HG03039 (cell line): ENCODE results near the gene PDRG1.

ENCODE experiments used
- ATAC-seq: cut with Tn5 transposase; IDR thresholded peaks from one replicate; pipeline ENCODE4 v1.9.1; 2021; ENCODE audit warnings: mild to moderate bottlenecking, moderate library complexity; ENCODE audit not compliant: unreplicated experiment

PDRG1 gene

DNA sequence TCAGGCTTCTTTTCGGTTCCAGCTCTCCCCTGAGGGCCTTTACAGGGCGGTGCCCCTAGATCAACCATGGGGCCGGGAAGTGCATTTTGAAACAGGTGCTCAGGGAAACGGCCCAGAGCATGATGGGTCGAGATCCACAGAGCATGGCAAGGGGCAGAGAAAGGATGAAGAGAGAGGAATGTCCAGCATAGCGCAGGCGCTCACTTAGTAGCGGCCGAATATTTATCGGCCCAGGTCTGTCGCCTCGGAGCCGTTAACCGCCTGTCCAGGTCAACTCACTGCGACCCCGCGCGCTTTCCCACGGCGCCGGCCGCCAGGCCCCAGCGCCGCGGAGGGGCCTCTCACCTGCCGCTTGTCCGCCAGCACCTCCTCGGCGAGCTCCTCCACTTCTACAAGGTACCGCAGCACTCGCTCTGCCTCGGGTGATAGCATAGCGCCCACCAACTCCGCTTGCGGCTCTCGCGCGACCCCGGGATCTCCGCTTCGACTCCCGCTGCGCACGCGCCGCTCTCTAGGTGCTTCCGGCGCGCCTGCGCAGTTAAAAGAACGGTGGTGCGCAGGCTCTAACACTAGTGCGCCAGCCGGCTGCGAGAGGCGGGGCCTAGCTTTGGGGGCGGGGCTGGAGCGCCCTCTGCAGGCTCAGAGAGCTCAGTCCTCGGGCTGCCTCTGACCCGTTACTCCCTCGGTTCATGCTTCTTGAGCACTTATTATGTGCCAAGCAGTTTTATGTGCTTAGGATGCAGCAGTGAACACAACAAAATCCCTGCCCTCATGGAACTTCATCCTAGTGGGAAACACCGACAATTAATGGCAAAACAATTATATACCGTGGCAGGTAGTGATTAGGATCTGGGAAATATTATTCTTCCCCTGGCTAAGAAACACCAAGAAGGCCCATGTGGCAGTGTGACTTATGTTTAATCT, at the start of gene PDRG1:
PDRG1 (minus strand) TSS at position 517 of the 924 bp plus-strand sequence; CDS start at position 432, 85 bp downstream.
- ATAC-seq, result peak; percentile 90

DNA sequence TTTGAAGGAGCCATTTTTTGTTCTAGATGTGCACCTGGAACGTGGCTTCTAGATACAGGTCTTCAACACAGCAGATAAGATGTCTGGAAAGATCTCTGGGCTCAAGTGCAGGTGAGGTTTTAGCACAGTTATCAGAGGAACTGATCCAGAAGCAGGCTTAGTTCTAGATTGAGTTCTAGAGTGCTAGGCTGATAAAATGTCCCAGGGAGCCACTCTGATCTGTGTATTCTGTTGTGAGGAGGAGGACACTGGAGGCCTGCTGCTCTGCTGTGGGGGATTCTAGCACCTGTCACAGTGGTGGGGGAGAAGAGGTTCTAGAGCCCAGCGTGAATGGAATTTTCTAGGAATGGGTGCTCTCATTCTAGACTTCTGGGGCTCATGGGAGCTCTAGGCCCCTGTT, 46.4 kb upstream of the PDRG1 start:
- no peak for ATAC-seq

DNA sequence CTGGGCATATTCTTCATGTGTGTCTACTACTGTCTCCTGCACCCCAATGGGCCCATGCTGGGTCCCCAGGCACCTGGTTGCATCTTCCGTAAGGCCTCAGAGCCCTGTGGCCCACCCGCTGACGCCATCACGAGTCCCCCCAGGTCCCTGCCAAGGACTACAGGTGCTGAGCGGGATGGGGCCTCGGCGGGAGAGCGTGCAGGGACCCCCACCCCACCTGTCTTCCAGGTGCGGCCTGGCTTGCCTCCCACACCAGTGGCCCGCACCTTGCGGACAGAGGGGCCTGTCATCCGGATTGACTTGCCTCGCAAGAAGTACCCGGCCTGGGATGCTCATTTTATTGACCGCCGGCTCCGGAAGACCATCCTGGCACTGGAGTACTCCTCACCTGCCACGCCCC, 45.1 kb upstream of the PDRG1 start:
- ATAC-seq, result no peak

- ATAC-seq, result no peak
Measured at GRCh38 chr20:31992086-31992485, 40.2 kb upstream of the PDRG1 start.

DNA sequence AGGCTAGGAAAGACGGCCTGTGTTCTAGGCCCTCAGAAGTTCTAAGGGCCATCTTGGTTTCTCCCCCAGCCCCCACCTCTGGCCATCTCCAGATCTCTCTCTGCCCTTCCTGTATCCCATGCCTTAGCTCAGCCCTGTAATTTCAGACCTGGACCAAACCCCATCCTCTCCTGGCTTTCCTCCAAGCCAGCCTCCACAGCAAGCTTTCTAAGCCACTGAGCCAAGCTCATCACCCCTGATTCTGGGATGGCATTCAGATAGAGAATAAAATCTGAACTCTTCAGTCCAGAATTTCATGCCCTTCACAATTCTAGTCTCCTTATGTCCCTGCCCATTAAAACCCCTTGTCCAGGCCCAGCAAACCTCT, 39.5 kb upstream of the PDRG1 start:
- no peak for ATAC-seq

GRCh38 chr20:31990641-31991338, 38.9 kb upstream of the PDRG1 start:
- ATAC-seq, result no peak

DNA sequence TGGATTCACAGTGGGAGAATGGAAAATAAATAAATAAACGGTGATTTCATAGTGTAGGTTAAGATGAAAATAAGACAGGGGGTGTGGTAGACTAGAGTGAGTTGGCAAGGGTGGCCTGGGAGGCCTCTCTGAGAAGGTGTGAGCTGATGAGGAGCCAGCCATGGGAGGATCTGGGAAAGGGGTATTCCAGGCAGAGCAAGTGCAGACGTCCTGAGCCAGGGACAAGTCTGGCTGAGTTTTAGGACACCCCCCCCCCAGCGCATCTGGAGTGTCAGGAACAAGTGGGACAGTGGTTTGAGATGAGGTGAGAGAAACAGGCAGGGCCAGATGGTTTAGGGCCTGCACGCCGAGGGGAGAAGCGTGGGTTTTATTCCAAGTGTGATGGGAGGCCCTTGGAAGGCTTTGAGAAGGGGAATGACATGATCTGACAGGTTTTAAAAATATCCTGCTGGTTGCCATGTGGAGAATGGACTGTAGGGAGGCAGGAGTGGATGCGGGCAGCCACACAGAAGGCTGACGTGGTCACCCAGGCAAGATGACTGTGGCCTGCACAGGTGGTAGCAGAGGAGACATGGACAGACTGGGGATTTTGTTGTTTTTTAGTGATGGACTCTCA, 37.3 kb upstream of the PDRG1 start:
- no peak for ATAC-seq

GRCh38 chr20:31988430-31989015, 36.7 kb upstream of the PDRG1 start:
- ATAC-seq, result no peak

DNA sequence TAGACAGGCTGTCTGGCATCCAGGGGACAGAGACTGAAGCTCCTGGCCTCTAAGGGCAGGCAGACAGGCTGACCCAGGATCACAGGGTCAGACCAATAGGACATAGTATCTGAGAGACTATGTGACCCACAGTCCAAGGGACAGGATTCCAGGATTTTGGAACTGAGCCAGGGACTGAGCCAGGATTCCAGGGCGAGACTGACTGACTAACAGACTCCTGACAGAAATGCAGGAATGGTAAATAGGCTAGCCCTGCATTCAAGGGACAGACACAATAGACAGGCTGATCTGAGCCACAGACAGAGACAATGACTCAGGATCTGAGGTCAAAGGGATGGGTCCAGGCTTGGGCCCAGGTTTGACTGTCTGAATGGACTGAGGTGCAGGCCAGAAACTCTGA, 35.9 kb upstream of the PDRG1 start:
- ATAC-seq, result no peak

DNA sequence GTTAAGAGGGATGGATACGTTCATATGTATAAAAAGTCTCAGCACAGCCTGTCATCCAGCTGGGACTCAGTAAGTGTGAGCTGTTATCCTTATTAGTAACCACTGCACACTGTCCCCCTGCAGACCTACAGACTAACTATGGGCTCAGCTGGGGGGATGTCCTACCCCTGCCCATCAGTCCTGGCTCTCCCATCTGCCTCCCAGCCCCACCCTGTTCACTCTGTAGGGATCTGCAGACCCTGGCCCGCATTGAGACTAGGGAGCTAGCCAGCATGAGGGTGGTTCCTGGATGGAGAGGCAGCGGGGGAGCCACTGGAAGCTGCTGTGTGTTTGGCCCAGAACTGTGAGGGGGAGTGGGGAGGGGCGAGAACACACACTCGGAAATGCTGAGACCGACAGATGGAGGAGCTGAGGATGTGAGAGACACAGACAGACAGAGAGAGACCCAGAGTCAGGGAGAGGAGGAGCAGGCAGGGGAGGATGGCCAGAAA, 33.2 kb upstream of the PDRG1 start:
- ATAC-seq, result no peak

DNA sequence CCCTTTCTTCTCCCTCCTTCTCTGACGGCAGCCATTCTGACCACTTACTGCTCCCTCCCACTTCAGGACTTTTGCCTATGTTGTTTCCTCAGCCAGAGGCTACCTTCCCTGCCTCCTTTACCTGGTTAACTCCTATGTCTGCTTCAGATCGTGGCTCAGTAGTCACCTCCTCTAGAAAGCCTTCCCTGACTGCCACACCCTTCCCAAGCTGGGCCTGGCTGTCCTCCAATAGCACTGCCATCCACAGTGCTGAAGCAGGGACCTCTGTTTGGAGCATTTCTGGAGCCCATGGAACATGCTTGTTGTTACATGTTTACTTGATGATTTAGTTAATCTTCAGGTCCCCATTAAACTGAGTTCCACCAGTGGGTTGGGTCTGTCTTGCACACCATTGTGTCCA, 29.9 kb upstream of the PDRG1 start:
- no peak for ATAC-seq

GRCh38 chr20:31979713-31980426, 28.0 kb upstream of the PDRG1 start:
- no peak for ATAC-seq

GRCh38 chr20:31977080-31977479, 25.2 kb upstream of the PDRG1 start:
- ATAC-seq, result no peak

GRCh38 chr20:31975874-31976273, 24.0 kb upstream of the PDRG1 start:
- no peak for ATAC-seq

DNA sequence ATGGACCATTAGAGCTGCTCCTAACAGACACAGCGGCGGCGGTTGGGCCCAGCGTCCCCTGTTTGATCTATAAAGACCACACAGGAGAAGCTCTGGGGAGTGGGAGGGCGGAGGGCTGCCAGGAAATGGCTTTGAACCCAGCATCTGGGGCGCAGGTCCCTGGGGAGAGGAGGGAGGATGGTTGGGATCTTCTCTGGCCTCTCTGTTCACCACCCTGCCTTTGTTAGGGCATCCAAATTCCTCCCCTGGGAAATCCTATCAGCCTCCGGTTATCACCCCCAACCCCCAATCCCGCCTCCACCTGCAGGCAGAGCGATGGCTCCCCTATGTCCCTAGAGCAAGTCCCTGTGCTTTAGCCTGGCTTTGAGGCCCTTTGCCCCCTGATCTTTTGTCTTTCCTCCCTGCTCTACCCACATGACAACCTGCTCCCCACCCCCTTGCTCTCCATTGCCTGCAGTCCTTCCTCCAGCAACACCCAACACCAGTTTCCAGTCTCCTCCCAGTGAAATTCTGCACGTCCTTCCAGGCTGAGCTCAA, 23.2 kb upstream of the PDRG1 start:
- no peak for ATAC-seq

DNA sequence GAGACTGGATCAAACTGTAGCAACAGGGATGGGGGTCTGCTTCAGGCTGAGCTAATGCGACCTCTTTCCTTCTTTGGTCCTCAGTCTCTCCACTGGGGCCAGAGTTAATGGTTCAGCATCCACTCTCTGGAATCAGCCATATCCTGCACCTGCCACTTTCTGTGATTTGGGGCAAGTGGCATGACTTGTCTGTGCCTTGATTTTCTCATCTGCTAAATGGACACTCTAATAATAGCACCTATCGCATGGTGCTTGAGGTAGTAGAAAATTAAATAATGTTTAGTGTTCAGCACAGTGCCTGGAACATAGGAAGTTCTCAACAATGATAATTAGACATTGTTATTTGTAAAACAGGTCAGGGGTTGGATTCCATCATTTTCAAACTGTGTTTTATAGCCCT, 22.4 kb upstream of the PDRG1 start:
- ATAC-seq, result no peak

DNA sequence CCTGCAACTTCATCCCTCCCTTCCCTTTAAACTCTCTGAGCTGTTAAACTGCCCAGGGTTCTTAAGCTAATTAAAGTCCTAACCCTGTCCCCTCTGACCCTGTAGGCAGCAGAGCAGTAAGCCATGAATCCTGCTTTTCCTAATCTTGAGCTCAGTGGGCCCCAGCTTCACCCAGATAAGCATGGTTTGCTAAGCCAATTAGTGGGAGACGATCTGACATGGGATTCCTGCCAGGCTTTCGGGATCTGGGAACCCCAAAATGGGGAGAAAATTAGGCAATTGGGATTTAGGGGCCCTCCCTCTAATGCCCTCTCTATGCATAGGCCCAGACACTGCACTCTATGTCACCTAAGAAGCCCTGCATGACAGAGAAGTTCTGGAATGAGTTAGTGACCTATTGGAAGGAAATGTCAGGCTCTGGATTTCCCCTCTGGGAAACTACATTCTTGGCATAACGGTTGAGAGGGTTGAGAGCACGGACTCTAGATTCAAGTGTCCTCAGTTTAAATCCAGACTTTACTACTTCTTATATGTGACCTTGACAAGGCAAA, 20.7 kb upstream of the PDRG1 start:
- no peak for ATAC-seq

- ATAC-seq, result no peak
Measured at GRCh38 chr20:31969991-31970390, 18.1 kb upstream of the PDRG1 start.

GRCh38 chr20:31968291-31969126, 16.7 kb upstream of the PDRG1 start:
- ATAC-seq, result no peak
